CD4-positive, alpha-beta T cell treated with Interferon gamma for 1 hour (primary cell): ENCODE results near the gene SLC39A6.
"Not testable (repeated sequence)": the region's sequence is repeated elsewhere in the genome, so short reads cannot be mapped to it uniquely, and the experiment has no call there.

ENCODE experiments used
- DNase-seq: peaks from one replicate; pipeline ENCODE4 v3.0.0-alpha.2; 2020

Gene SLC39A6

GRCh38 chr18:36132756-36133155, 3.6 kb upstream of the SLC39A6 start:
- no peak for DNase-seq

DNA sequence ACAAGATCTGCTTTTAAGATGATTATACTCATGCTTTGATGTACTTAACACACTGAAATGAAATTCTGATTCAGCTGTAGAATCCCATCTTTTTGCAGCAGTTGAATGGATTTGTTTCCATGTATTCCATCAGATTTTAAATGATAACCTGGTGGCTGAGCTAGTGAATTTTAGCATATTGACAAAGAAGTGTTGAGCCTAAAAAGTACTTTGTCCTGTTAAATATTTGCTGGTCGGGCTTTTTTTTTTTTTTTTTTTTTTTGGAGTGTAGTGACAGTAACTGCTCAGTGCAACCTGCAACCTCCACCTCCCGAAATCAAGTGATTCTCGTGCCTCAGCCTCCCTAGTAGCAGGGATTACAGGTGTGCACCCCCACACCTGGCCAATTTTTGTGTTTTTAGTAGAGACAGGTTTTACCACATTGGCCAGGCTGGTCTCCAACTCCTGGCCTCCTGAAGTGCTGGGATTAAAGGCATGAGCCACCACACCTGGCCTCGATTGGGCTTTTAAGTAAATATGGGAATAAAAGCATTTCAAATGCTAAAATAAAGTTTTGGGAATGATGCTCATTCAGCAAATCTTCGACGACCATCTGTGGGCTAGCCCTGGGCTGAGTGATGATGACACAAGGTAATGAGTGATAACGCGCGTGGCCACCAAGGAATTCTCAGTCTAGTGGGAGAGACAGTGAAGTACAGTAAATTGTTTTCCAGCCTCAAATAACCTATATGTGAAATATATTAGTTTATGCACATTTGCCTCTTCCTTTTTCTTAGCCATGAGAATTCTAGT, 2.7 kb upstream of the SLC39A6 start:
- DNase-seq: no peak

GRCh38 chr18:36130883-36131653, 1.9 kb upstream of the SLC39A6 start:
- DNase-seq: no peak

DNA sequence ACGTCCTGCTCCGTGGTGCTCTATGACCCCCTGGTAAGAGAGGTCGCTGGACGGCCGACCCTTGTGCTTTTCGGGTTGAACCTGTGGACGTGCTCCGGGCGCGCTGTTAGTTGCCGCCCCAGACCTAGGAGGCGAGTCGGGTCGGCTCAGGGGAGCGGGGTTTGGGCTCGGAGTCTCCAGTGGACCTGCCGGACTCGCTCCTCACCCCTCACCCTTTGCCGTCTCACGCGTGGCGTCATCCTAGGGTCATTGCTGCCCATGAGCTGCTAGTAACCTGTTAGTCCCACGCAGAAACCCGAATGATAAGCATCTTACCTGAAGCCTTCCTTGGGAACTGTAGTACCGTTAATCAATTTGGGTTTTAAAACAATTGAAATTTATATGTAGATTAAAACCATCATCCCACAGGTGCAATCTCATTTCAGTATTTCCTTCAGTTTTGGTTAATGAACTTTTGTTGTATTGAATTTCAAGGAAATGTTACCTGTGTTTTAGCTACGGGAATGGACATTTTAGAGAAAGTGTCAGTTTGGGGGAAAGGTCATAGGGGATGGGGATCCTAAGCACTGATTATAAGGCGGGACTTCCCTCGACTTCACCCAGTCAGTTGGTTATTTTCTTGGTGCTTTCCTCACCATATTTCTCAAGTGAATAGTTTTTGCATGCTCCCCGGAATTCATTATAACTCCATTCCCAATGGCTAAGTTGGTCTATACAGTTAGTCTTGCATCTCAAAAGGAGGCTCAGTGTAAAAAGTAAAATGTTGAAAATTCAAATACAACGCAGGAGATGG, 1.1 kb upstream of the SLC39A6 start:
- no peak for DNase-seq

DNA sequence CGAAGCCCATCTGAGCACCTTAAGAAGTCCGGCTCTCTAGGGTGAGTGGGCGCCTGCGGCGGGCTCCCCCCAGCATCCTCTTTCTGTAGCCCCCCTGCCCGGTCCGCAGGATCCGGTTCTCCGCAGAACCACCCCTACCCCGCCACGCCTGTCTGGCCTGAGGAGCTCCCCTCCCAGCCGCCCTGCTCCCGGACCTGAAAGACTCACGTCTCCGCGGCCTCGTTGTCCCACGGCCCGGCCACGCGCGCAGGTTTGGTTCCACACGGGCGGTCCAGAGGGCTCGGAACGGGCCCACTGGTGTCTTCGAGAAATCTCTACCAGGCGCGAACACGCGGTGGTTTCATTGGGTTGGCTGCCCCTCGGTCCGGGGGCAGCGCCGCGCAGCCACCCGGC, 237 bp downstream of the SLC39A6 start:
- no peak for DNase-seq

DNA sequence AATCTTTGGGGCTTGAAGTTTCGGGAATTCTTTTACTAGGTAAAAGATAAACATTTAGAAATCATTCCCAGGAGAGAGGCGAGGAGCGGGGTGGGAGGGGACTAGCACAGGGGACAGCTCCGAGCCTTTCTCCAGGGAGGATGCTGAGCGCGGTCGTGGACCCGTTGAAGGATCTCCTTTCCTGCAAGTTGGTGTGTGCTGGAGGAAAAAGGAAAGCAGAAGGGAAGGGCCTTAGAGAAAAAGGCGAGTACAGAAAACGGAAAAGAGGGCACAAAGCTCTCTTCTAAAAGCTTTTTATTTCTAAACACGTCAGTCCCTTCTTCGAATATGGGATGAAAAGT, 640 bp downstream of the SLC39A6 start:
- DNase-seq: no peak

DNA sequence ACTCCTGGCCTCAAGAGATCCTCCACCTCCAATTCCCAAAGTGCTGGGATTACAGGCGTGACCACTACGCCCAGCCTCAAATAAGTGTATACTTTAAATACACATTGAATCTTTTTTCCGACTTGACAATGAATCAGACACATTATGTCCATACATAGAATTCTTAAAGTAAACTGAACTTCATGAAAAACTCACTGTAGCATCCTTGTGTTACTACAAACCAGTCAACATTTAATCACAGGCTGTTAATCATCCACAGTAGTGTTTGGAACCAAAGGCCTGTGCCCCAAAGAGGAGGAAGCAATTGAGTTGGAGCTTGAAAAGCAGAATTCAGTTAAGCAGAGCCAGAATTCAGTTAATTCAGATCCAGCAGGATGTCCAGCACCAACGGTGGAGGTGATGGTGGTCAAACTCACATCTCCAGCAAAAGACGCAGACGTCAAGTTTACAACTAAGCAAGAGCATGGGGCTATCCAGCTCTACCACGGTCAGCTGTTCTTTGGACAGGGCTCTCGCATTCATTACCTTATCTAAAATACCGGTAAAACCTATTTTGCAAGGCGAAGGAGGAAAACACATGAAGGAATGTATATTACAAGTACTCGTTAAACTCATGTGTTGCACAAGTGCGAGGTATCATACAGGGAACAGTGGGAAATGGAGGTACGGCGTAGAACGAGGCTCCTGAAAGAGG, 1.2 kb downstream of the SLC39A6 start:
- DNase-seq: no peak

GRCh38 chr18:36126668-36127067, 2.5 kb downstream of the SLC39A6 start:
- no peak for DNase-seq

DNA sequence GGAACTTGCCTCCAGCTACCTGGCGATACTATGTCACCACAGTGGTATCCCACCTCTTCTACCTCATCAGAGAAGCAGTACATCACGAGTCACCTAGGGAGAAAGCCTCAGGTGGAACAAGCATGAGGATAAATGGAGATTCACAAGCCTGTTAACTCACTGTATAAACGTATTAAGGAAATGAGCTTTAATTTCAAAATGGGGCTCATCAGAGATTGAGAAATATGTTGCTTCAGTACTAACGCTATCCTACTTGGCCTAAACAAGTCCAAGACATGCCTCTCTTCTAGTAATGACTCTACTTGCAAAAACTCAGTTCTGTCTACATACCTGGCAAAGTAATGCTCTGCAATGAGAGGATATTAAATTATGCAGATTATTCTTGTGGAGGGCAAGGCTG, 4.3 kb downstream of the SLC39A6 start:
- DNase-seq: no peak

DNA sequence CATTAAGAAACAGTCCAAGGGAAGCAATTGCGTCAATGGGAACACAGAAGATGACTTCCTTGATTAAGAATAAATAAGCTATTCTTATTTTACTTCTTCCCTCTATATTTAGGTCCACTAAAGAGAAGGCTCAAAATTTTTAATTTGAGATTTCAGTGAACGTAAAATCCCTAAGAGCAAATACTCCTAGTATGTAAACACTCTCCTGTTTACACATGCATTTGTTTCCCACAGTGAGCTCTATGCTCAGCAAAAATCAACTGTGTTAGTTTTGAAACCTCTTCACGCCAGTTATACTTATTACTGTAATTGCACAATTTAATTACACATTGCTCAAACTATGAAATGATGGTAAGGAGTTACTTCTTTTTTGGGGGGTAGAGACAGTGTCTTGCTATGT, 8.8 kb downstream of the SLC39A6 start:
- no peak for DNase-seq

GRCh38 chr18:36116771-36117170, 12.4 kb downstream of the SLC39A6 start:
- not testable (repeated sequence) for DNase-seq

GRCh38 chr18:36114738-36115137, 14.4 kb downstream of the SLC39A6 start:
- DNase-seq: no peak

- DNase-seq: no peak
Observed at GRCh38 chr18:36114251-36114650, 14.9 kb downstream of the SLC39A6 start.

GRCh38 chr18:36112302-36112701, 16.8 kb downstream of the SLC39A6 start:
- no peak for DNase-seq

GRCh38 chr18:36109737-36110136, 19.4 kb downstream of the SLC39A6 start:
- no peak for DNase-seq

GRCh38 chr18:36108601-36109000, 20.5 kb downstream of the SLC39A6 start:
- no peak for DNase-seq

DNA sequence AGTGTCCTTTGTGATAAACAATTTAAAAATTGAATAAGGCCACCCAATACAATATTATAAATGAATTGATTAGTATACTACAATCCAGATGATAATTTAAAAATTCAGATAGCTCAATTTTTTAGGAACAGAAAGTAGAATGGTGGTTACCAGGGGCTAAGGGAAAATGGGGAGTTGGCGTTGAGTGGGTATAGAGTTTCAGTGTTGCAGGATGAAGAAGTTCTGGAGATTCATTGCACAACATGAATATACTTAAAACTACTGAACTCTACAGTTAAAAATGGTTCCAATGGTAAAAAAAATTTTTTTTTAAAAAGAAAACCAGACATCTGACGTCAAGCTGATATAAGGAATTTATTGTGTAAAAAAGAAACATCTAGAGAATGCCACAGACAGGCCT, 20.9 kb downstream of the SLC39A6 start:
- no peak for DNase-seq

- no peak for DNase-seq
Observed at GRCh38 chr18:36107477-36107876, 21.7 kb downstream of the SLC39A6 start.

GRCh38 chr18:36104749-36105148, 24.4 kb downstream of the SLC39A6 start:
- DNase-seq: no peak

- DNase-seq: no peak
Observed at GRCh38 chr18:36101943-36102342, 27.2 kb downstream of the SLC39A6 start.

- DNase-seq: no peak
Observed at GRCh38 chr18:36099311-36099710, 29.8 kb downstream of the SLC39A6 start.

- no peak for DNase-seq
Observed at GRCh38 chr18:36096955-36097354, 32.2 kb downstream of the SLC39A6 start.

DNA sequence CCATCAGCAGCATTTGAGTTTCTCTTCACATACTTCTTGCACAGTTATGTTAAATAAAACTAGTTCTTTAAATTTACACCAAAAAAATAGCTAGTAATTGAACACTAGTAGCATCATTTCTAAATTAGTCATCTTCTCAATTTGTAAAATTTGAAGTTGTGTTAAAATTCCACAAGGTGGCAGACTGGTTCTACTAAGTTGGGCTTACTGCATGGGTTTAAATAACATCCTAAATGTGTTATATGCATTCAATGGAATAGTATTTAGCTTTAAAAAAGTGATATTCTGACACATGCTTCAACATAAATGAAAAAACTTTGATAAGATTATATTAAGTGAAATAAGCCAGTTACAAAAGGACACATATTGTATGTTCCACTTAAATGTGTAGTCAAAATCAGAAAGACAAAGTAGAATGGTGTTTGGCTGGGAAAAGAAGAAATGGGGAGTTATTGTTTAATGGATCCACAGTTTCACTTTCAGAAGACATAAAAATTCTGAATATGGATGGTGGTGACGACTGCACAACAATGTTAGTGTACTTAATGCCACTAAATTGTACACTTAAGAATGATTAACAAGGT, 33.1 kb downstream of the SLC39A6 start:
- no peak for DNase-seq
